HG03469 (cell line): ENCODE measurements around the gene MC1R.
"Not testable (repeated sequence)": the region's sequence is repeated elsewhere in the genome, so short reads cannot be mapped to it uniquely, and the experiment has no call there.

Source experiments
- ATAC-seq: cut with Tn5 transposase; IDR thresholded peaks from one replicate; pipeline ENCODE4 v1.9.1; 2021; ENCODE audit warnings: mild to moderate bottlenecking, moderate library complexity, moderate number of reproducible peaks; ENCODE audit not compliant: unreplicated experiment

The MC1R gene

DNA sequence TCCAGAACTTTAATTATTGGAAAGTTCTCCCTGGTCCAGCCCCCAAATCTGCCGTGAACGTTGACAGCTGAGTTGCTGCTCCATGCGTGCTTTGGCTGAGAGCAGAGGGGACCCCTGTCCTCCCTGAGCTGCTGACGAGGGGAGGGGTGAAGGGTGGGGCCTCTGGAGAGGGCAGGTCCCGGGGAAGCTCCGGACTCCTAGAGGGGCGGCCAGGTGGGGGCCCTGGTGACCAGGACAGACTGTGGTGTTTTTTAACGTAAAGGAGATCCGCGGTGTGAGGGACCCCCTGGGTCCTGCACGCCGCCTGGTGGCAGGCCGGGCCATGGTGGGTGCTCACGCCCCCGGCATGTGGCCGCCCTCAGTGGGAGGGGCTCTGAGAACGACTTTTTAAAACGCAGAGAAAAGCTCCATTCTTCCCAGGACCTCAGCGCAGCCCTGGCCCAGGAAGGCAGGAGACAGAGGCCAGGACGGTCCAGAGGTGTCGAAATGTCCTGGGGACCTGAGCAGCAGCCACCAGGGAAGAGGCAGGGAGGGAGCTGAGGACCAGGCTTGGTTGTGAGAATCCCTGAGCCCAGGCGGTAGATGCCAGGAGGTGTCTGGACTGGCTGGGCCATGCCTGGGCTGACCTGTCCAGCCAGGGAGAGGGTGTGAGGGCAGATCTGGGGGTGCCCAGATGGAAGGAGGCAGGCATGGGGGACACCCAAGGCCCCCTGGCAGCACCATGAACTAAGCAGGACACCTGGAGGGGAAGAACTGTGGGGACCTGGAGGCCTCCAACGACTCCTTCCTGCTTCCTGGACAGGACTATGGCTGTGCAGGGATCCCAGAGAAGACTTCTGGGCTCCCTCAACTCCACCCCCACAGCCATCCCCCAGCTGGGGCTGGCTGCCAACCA, at the start of gene MC1R:
MC1R (plus strand) TSS at position 410 of the 895 bp plus-strand sequence; CDS start at position 807, 397 bp downstream.
- ATAC-seq: no peak

- ATAC-seq: no peak
Observed at GRCh38 chr16:89869911-89870310, 48.8 kb upstream of the MC1R start.

DNA sequence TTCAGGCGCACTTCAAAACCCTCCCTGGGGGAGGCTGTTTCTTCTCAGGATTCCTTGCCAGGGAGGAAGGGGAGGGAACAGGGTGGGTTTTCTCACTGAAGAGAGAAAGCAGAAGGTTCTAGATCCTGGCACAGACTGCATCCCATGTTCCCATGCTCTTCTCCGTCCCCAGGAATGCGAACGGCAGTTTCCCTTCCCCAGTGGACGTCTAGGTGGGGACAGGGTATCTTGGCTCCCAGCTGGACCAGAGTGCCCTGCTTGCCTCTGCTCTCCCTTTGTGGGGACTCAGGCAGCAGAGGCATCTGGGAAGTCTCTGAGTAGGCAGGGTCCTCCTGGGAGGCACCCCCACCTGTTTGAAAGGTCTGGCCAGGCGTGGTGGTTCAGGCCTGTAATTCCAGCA, 48.2 kb upstream of the MC1R start:
- ATAC-seq: no peak

DNA sequence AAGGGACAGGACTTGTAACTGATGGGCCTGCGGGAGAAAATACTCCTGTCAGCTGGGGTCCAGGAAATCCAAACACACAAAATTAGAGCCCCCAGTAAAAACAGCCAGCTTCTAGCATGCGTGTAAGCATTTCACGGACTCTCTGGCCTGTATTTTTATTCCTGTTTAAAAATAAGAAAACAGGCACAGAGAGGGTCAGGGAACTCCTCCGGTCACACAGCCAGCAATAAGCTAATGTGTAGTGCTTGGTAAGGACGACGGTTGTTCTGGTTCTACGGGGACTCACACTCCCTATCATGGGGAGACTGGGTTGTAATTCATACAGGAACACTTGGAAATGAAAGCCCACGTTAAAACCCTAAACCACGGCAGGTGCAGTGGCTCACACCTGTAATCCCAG, 46.8 kb upstream of the MC1R start:
- no peak for ATAC-seq

DNA sequence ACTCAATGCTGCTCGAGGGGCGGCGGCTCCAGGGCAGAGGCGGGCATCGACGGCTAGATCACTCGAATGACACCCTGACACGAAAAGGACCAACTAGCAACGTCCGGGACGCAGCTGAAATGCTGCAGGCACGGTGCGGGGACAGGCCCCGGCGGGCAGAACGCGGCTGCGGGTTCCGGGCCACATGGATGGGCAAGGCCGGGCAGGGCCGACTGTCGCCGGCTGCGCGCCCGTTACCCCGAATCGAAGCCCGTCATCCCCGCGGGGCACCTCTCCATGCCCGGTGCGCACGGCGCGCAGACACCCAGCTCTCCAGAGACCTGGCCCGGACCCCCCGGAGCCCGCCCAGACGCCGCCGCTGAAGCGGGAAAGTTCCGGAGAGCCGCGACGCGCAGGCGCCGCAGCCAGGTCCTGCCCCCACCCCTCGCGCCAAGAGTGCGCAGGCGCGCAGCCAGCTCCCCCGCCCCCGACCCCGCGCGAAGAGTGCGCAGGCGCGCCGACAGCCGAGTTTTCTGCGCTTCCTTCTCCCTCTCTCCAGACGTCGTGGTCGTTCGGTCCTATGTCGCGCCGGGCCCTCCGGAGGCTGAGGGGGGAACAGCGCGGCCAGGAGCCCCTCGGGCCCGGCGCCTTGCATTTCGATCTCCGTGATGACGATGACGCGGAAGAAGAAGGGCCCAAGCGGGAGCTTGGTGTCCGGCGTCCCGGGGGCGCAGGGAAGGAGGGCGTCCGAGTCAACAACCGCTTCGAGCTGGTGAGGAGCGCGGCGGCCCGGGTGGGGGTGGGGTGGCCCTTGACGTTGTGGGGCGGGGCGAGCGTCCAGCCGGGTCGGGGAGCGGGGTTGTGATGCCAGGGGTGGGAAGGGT, 45.3 kb upstream of the MC1R start, which contains the start of gene TCF25:
TCF25 (plus strand) TSS at position 484 of the 863 bp plus-strand sequence; CDS start at position 560, 76 bp downstream.
- ATAC-seq: peak; percentile 23

DNA sequence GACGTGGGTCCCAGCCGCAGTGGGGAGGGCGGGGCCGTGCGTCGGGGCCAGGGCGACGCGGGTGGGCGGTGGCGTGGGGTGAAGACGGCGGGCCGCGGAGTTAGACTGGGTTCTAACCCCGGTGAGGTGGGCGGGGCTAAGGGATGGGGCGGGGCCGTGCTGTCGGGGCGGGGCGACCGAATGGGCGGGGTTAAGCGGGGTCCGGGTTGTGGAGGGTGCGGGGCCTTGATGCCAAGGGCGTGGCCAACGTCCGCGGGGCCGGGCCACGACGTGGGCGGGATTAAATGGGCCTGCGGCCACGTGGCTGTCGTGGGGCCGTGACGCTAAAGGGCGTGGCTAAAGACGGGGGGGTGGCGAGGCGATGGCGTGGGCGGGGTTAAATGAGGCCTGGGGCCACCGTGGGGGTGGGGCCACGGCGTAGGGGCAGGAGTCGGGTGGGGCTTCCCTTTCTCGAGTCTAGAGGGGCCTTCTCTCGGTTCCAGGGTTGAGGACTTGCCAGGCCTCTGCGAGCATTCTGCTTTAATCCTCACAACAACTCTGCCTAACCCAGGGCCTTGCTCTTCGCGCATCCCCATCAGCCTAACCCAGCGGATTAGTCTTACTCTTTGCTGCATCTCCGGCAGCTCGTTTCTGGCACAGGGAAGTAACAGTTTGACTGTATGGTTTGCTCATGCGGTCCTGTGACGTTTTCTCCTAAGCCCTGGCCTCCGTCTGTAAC, 44.5 kb upstream of the MC1R start:
- ATAC-seq: peak; percentile 37

DNA sequence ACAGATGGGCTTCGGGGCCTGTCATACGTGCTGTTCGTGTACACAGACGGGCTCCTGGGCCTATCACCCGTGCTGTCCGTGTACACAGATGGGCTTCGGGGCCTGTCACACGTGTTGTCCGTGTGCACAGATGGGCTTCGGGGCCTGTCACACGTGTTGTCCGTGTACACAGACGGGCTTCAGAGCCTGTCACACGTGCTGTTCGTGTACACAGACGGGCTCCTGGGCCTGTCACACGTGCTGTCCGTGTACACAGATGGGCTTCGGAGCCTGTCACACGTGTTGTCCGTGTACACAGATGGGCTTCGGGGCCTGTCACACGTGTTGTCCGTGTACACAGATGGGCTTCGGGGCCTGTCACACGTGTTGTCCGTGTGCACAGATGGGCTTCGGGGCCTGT, 39.5 kb upstream of the MC1R start:
- ATAC-seq: not testable (repeated sequence)

- no peak for ATAC-seq
Observed at GRCh38 chr16:89880477-89881367, 37.9 kb upstream of the MC1R start.

- ATAC-seq: no peak
Observed at GRCh38 chr16:89881368-89881730, 37.3 kb upstream of the MC1R start.

- no peak for ATAC-seq
Observed at GRCh38 chr16:89883346-89884040, 35.2 kb upstream of the MC1R start.

DNA sequence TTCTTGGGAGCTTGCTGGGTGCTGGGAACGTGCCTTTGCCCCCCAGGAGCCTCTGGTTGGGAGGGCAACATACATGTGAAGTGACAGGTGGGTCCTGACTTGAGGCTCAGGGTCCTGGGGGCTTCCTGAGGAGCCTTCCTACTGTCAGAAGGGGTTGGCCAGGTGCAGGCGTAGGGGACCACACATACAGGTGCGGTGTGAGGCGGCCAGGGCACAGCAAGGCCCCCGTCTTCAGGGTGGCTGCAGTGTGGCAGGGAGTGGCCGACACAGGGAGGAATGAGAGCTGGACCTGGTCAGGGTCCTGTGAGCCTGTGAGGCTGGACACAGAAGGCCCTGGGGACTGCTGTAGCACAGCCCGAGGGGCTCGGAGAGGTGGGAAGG, 34.6 kb upstream of the MC1R start:
- no peak for ATAC-seq

GRCh38 chr16:89887243-89887642, 31.4 kb upstream of the MC1R start:
- ATAC-seq: no peak

- no peak for ATAC-seq
Observed at GRCh38 chr16:89890200-89890599, 28.5 kb upstream of the MC1R start.

DNA sequence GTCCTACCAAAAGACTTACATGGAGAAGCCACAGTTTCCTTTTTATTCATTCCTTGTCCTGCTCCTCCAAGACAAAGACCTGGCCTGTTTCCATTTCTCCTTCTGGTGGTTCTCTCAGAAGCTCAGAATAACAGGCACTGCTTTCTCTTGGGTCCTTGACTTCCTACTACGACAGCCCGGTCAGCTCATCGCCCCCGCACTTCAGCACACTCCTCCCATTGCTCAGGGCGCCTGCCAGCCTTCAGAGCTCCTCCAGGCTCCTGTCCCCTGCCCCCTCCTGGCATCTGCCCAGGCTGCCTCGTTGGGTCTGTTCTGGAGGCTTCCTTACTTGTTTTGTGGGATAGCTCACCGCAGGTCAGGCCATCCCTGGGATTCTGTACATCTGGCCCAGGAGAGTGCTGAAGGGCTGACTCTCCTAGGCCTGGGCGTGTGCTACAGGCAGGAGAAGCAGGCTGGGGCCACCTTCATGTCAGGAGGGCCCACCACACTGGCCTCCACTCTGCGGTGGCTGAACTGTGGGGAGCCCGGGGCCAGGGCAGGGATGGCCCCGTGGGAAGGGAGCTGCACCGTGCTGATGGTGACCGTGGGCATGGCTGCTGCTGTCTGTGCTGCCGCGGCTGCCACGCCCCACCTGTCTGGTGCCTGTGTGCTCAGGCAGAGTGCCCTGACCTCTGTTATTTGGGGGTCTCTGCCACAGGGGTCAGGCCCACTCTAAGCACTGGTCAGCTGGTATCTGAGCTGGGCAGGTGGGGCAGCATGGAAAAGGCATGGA, 27.6 kb upstream of the MC1R start:
- ATAC-seq: no peak

DNA sequence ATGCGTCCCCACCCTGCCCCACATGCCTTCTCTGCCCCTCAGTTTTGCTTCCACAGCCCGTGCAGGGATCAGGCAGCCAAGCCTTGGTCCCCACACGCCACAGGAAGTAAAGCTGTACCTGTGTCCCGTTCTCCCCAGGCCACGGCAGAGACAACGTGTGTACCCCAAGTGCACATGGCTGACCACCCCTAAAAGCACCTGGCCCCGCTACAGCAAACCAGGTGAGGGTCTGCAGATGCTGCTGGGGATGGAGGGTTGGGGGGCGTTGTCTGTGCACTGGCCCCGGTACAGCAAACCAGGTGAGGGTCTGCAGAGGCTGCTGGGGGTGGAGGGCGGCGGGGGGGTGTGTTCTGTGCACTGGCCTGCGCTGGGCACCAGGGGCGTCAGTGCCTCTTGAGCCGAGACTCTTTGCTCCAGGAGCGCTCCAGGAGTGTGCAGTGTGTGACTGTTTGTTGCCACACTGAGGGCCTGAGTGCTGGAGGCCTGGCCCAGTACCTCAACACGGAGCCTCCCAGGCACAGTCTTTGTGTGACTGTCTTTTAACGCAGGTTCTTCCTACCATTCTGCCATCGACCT, 26.5 kb upstream of the MC1R start:
- ATAC-seq: no peak

DNA sequence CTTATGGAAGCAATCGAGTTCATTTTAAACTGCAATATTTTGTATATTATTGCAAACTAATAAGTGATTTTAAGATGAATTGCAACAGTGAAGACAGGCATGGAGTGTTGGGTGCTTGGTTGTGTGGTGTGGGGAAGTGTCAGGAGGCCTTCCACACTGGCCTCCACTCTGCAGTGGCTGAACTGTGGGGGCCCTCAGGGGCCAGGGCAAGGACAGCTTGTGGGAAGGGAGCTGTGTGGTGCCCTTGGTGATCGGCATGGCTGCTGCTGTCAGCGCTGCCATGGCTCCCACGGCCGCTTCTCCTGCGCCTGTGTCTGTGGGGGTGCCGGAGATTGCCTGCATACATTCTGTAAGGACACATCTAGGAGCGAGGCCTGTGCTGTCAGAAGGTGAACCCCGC, 26.0 kb upstream of the MC1R start:
- no peak for ATAC-seq

DNA sequence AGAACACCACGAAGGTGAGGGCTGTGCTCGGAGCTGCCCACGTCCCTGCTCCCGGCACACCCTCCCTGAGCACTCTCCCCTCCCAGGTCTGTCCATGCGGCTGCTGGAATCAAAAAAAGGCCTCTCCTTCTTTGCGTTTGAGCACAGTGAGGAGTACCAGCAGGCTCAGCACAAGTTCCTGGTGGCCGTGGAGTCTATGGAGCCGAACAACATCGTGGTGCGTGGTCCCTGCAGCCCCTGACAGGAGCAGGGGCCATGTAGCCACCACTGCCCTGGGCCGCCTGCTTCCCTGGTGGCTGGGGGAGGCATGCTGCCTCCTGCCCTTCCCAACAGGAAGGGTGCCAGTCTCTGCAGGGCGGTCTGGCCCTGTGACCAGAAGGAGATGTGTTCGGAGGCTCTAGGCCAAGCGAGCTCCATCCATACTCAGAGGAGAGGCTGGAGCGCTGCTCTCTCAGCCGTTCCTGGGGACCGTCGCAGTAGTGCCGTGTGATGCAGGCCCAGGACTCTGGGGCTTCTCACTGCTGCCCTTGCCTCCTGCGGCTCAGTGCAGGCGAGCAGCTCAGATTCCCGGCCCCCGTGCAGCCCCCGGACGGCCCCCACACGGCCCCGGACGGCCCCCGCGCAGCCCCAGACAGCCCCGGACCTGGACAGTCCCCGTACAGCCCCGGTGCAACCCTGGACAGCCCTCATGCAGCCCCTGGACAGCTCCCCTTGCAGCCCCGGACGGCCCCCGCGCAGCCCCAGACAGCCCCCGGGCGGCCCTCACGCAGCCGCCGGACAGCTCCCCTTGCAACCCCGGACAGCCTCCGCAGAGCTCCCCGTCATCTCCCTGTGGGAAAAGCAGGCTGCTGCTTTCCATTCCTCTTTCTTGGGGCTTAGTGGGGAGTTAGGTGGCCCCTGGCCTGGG, 24.8 kb upstream of the MC1R start:
- ATAC-seq: no peak
